Heart left ventricle (tissue), 13 donors: ENCODE measurements around the gene SLC4A1AP.

ENCODE experiments used
- POLR2A ChIP-seq, 2 donors: fragments of 450-650 bp; IDR thresholded peaks; one replicate each; pipeline ENCODE4 v1.6.1; 2017; ENCODE audit warnings: antibody characterized with exemption in 2 of 2, mild to moderate bottlenecking in 2 of 2, moderate library complexity in 2 of 2
- TF ChIP-seq, protein P1 (sequence below), 12 donors: fragments of 200-600 bp; sonication (generic) in 4 of 12; IDR thresholded peaks; one replicate each; pipeline versions ENCODE4 v1.5.0 to v1.8.0; 2018 to 2022; ENCODE audit warnings: antibody characterized with exemption in 12 of 12, mild to moderate bottlenecking in 5 of 12
- donor health status: ischemic (EF 13 %, LVEDD 7.1; RV severe dilation, severe dysfunction).
- donor health status: DM: no; HTN: yes; CAD: no.
- donor health status: DM: no; HTN: no; CAD: no.
- donor health status: ischemic (EF 25% LVEDD 6.9; RV normal size, moderate dysfunction).
- donor health status: ischemic (EF 25% LVEDD 5.7; RV mildly dilated, moderate dysfunction).
- donor health status: ischemic (EF 35%, LVEDD 5.7; RV mildly dilated, moderate dysfunction).
- donor health status: nonischemic (EF 11% LVEDD 7.7; RV severe dilation, severe dysfunction).
- donor health status: DM: yes; HTN: yes; CAD: no.
- donor health status: PGD.
- donor health status: ischemic (EF 29% LVEDD 5.4; RV normal size, mild dysfunction).
- donor health status: nonischemic (EF 23%, LVEDD 6.1; RV moderate dilation, normal function).

GRCh38 chr2:27622921-27623384, 40.7 kb upstream of the SLC4A1AP start:
- TF ChIP-seq, protein P1, sequence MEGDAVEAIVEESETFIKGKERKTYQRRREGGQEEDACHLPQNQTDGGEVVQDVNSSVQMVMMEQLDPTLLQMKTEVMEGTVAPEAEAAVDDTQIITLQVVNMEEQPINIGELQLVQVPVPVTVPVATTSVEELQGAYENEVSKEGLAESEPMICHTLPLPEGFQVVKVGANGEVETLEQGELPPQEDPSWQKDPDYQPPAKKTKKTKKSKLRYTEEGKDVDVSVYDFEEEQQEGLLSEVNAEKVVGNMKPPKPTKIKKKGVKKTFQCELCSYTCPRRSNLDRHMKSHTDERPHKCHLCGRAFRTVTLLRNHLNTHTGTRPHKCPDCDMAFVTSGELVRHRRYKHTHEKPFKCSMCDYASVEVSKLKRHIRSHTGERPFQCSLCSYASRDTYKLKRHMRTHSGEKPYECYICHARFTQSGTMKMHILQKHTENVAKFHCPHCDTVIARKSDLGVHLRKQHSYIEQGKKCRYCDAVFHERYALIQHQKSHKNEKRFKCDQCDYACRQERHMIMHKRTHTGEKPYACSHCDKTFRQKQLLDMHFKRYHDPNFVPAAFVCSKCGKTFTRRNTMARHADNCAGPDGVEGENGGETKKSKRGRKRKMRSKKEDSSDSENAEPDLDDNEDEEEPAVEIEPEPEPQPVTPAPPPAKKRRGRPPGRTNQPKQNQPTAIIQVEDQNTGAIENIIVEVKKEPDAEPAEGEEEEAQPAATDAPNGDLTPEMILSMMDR (IDR thresholded peaks at IDR 0.05): no peak
- TF ChIP-seq POLR2A (IDR thresholded peaks at IDR 0.05): no peak
